K562 (cell line): ENCODE measurements around the gene KAT6B. TPM values are rescaled to one million over a fixed set of nuclear protein-coding genes. Genes with fewer than 3 reads are reported as not detected.

Experiments used
- ATAC-seq: fragments of 200-7000 bp; cut with Tn5 transposase; 3 replicates; pipeline ENCODE4 v1.9.1; 2020; ENCODE audit warnings: moderate library complexity
- BruUV-seq: library from RNA; stranded (reverse); fragments of 400-500 nt; replicated peaks from 2 replicates; lab custom pipeline; 2021; lab: Mats Ljungman, UMichigan
- CTCF ChIA-PET: fragments of 300-600 bp; formaldehyde crosslinking; extraction: SDS; loops from one replicate; lab custom pipeline; 2021; ENCODE audit warnings: low intra/inter-chr PET ratio; lab: Yijun Ruan, JAX
- POLR2A ChIA-PET: fragments of 300-600, 350-650 bp; sonication (Branson Sonifier 250); formaldehyde crosslinking; extraction: SDS; loops from one replicate; lab custom pipeline; 2021; ENCODE audit warnings: antibody characterized with exemption, inconsistent platforms; lab: Yijun Ruan, JAX
- DNase-seq, 4 experiments: peaks; one replicate each; pipeline versions ENCODE4 v3.0.0 to v3.0.0-alpha.2; 2011 to 2018; ENCODE audit warnings: low spot score in 3 of 4, mixed read lengths in 3 of 4; ENCODE audit errors: extremely low read depth in 1 of 4
- FAIRE-seq: peaks from 2 replicates; lab custom pipeline; 2011; peaks lifted over from hg19 to GRCh38; lab: Jason Lieb, UNC
- H2AFZ ChIP-seq: 2 replicates; pipeline ENCODE4 v1.6.0; 2011; ENCODE audit warnings: low read depth, low read length, control low read depth, inconsistent platforms
- H3K27ac ChIP-seq: fragments of 200-600 bp; 3 replicates; pipeline ENCODE4 v1.8.0; 2011; ENCODE audit warnings: low read depth, mild to moderate bottlenecking, control low read depth, inconsistent platforms, low read length, moderate library complexity, mixed read lengths; ENCODE audit errors: extremely low read depth
- H3K27me3 ChIP-seq, 2 experiments: fragments of 300-600 bp in 1 of 2; 2 replicates in 1 of 2; 3 replicates in 1 of 2; pipeline versions ENCODE4 v1.6.0 to v1.8.0; 2011; ENCODE audit warnings: inconsistent platforms in 2 of 2, low read length in 2 of 2, mild to moderate bottlenecking in 1 of 2, mixed read lengths in 1 of 2, moderate library complexity in 1 of 2; ENCODE audit not compliant: control insufficient read depth in 2 of 2, insufficient read depth in 2 of 2
- H3K36me3 ChIP-seq: fragments of 300-600 bp; 3 replicates; pipeline ENCODE4 v1.8.0; 2011; ENCODE audit warnings: mild to moderate bottlenecking, low read length, inconsistent platforms; ENCODE audit not compliant: control insufficient read depth, insufficient read depth
- H3K4me1 ChIP-seq, 2 experiments: fragments of 200-600 bp in 1 of 2; replicated peaks in 1 of 2; 2 replicates in 1 of 2; 3 replicates in 1 of 2; pipeline versions ENCODE4 v1.5.1 to v1.8.0; 2011; ENCODE audit warnings: inconsistent platforms in 2 of 2, low read length in 2 of 2, mild to moderate bottlenecking in 1 of 2, mixed read lengths in 1 of 2, moderate library complexity in 1 of 2; ENCODE audit not compliant: control insufficient read depth in 2 of 2, insufficient read depth in 2 of 2
- H3K4me2 ChIP-seq: 2 replicates; pipeline ENCODE4 v1.6.1; 2011; ENCODE audit warnings: low read length, control low read depth, inconsistent platforms, mixed read lengths; ENCODE audit not compliant: insufficient read depth
- H3K4me3 ChIP-seq: fragments of 200-600 bp; sonication (generic), shearing (Covaris generic); 2 replicates; pipeline ENCODE4 v1.5.1; 2016; ENCODE audit warnings: control low read depth, inconsistent platforms
- H3K79me2 ChIP-seq: fragments of 200-600 bp; 3 replicates; pipeline ENCODE4 v1.8.0; 2011; ENCODE audit warnings: low read length, inconsistent platforms; ENCODE audit not compliant: control insufficient read depth, insufficient read depth
- H3K9ac ChIP-seq, 2 experiments: 2 replicates each; pipeline versions ENCODE4 v1.6.0 to v1.6.1; 2011; ENCODE audit warnings: low read depth in 2 of 2, low read length in 2 of 2, control low read depth in 1 of 2, inconsistent platforms in 1 of 2, mild to moderate bottlenecking in 1 of 2, mixed read lengths in 1 of 2; ENCODE audit not compliant: insufficient read depth in 1 of 2
- H3K9me1 ChIP-seq: one replicate; pipeline ENCODE4 v1.6.0; 2011; ENCODE audit warnings: inconsistent platforms, mild to moderate bottlenecking, low read length, moderate library complexity; ENCODE audit not compliant: control insufficient read depth, insufficient read depth
- H3K9me3 ChIP-seq: replicated peaks from 2 replicates; pipeline ENCODE4 v1.5.1; 2011; ENCODE audit warnings: low read depth, low read length, inconsistent platforms; ENCODE audit not compliant: control insufficient read depth, insufficient read depth
- H4K20me1 ChIP-seq: replicated peaks from 2 replicates; pipeline ENCODE4 v1.6.1; 2011; ENCODE audit warnings: low read length, inconsistent platforms, mixed read lengths; ENCODE audit not compliant: control insufficient read depth, insufficient read depth
- BRD4 ChIP-seq: fragments of 200-600 bp; sonication (generic); IDR thresholded peaks from 2 replicates; pipeline ENCODE4 v1.6.1; 2017; ENCODE audit warnings: inconsistent platforms
- EP400 ChIP-seq: fragments of 450-650 bp; IDR thresholded peaks from 2 replicates; pipeline ENCODE4 v1.6.1; 2017; ENCODE audit warnings: antibody characterized with exemption, mild to moderate bottlenecking, moderate library complexity
- KHSRP ChIP-seq: fragments of 450-650 bp; IDR thresholded peaks from 2 replicates; pipeline ENCODE4 v1.6.1; 2017
- PURB ChIP-seq: sonication (generic); formaldehyde crosslinking; IDR thresholded peaks from 2 replicates; pipeline ENCODE4 v1.9.0; 2021; ENCODE audit warnings: low read depth, mild to moderate bottlenecking, missing genetic modification reagents
- SP2 ChIP-seq: IDR thresholded peaks from 2 replicates; pipeline ENCODE4 v1.6.1; 2011; ENCODE audit warnings: mild to moderate bottlenecking, low read depth, low read length, moderate library complexity; ENCODE audit not compliant: poor library complexity, severe bottlenecking; ENCODE audit errors: extremely low read depth
- SPI1 ChIP-seq: IDR thresholded peaks from 2 replicates; pipeline ENCODE4 v1.6.1; 2011; ENCODE audit warnings: low read depth, low read length, control low read depth, borderline replicate concordance
- TBP ChIP-seq: optimal IDR thresholded peaks from 2 replicates; pipeline ENCODE3; 2011; ENCODE audit warnings: low read depth, low read length, improper control_type of control experiment
- ZNF143 ChIP-seq: sonication (generic); formaldehyde crosslinking; IDR thresholded peaks from 2 replicates; pipeline ENCODE4 v1.9.0; 2022; ENCODE audit warnings: mild to moderate bottlenecking, missing genetic modification reagents
- WGBS: fragments of 100-300 bp; shearing (Covaris generic); methylation state at CpG from one replicate; pipeline ENCODE4 v1.1.6; 2016; ENCODE audit warnings: low coverage, mixed read lengths; ENCODE audit not compliant: insufficient coverage; ENCODE audit errors: missing lambda C conversion rate; 5-methylcytosine and 5-hydroxymethylcytosine counted together
- in situ Hi-C: fragments of 300-500 bp; cut with MboI; formaldehyde crosslinking; loops from 4 replicates; pipeline ENCODE4 v1.15.0; 2018; ENCODE audit warnings: inconsistent platforms, mixed read lengths
- intact Hi-C: fragments of 100-400 bp; cut with micrococcal nuclease; formaldehyde crosslinking; loops from 2 replicates; pipeline ENCODE4 v1.14.2; 2022
- polyA plus RNA-seq, 8 experiments: library from polyadenylated mRNA; depleted of rRNA in 4 of 8; stranded (reverse) in 5 of 8; unstranded in 3 of 8; fragments of >200 nt; fragmentation: Nextera tagmentation in 2 of 8; fragmentation: Illumina TruSeq in 1 of 8; extraction: Ambion mirVana in 2 of 8; extraction: Trizol in 1 of 8; gene quantifications; 2 replicates each; pipeline versions ENCODE4 v1.2.1 to v1.2.3, GENCODE V29; 2011 to 2014; ENCODE audit warnings: inconsistent platforms in 1 of 8, missing spikeins in 1 of 8
- total RNA-seq, 7 experiments: library from RNA; depleted of rRNA in 6 of 7; stranded (reverse); fragments of >200 nt in 6 of 7; fragmentation: Illumina TruSeq in 2 of 7; extraction: Trizol in 2 of 7; gene quantifications; 2 replicates each; pipeline versions ENCODE4 v1.2.1 to v1.2.3, GENCODE V29; 2011 to 2021; ENCODE audit warnings: low replicate concordance in 1 of 7
- TF ChIP-seq, protein P1 (sequence below): sonication (generic); formaldehyde crosslinking; IDR thresholded peaks from 2 replicates; pipeline ENCODE4 v1.8.0; 2023; ENCODE audit warnings: missing genetic modification reagents, mild to moderate bottlenecking, borderline replicate concordance

The KAT6B gene
- total and polyA plus RNA-seq, 9 of the 15 experiments (the other 6 are each of a cell fraction or from before 2014, with no cell fraction given), result 1.4 to 9.2 (median 6.8) TPM

DNA sequence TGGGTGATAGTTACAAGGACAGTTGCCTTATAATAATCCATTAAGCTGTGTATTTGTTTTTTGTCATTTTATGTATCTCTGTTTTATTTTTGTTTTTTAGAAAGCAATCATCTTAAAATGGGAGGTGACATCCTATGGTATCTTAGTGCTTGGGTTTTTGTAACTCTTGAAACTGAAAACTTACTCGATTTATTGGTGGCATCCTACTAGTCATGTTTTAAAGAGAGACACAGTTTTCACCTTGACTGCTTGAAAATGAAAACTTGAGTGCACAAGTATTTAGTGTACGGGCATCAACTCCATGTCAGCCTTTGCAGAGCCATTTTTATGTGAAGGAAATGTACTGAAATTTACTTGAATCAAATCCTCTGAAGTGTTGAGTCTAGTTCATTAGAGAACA, 181.2 kb downstream of the KAT6B start:
- in situ Hi-C loops, result no loop called here
- no TSS peak for BruUV-seq
- H3K27ac ChIP-seq, result no peak overlapping the region
- H3K9ac ChIP-seq, result no peak overlapping the region
- H3K36me3 ChIP-seq, result no peaks in the 10 kb centered on the region
- no peak overlapping the region for H3K4me2 ChIP-seq
- no peaks in the 10 kb centered on the region for H3K4me1 ChIP-seq
- ATAC-seq, result no peak
- FAIRE-seq, result no peak
- TF ChIP-seq KHSRP, result no peak
- no peak for TF ChIP-seq TBP
- TF ChIP-seq SP2, result no peak
- no peak for TF ChIP-seq EP400
- no peak for TF ChIP-seq SPI1
- POLR2A ChIA-PET, result interaction anchor here (0.7 kb wide), 1 partner anchor 12 kb away, joined by 6 read pairs; no protein-coding TSS in a partner anchor
- H4K20me1 ChIP-seq, result no peaks in the 10 kb centered on the region
- no peaks in the 10 kb centered on the region for H3K9me1 ChIP-seq
- no peak for DNase-seq
- no peaks in the 10 kb centered on the region; a peak in 1 of 5 replicates for H3K27me3 ChIP-seq
- no peak overlapping the region for H3K4me3 ChIP-seq
- CTCF ChIA-PET, result no interaction called here
- intact Hi-C loops, result no loop called here
- no peaks in the 10 kb centered on the region for H3K9me3 ChIP-seq
- 4% methylated on average over 2 of the region's 2 CpGs for WGBS
- H2AFZ ChIP-seq, result no peak overlapping the region
- H3K79me2 ChIP-seq, result no peaks in the 10 kb centered on the region

- in situ Hi-C loops, result no loop called here
- 22% methylated on average over 1 of the region's 1 CpG for WGBS
- no peak for FAIRE-seq
- TF ChIP-seq, protein P1, sequence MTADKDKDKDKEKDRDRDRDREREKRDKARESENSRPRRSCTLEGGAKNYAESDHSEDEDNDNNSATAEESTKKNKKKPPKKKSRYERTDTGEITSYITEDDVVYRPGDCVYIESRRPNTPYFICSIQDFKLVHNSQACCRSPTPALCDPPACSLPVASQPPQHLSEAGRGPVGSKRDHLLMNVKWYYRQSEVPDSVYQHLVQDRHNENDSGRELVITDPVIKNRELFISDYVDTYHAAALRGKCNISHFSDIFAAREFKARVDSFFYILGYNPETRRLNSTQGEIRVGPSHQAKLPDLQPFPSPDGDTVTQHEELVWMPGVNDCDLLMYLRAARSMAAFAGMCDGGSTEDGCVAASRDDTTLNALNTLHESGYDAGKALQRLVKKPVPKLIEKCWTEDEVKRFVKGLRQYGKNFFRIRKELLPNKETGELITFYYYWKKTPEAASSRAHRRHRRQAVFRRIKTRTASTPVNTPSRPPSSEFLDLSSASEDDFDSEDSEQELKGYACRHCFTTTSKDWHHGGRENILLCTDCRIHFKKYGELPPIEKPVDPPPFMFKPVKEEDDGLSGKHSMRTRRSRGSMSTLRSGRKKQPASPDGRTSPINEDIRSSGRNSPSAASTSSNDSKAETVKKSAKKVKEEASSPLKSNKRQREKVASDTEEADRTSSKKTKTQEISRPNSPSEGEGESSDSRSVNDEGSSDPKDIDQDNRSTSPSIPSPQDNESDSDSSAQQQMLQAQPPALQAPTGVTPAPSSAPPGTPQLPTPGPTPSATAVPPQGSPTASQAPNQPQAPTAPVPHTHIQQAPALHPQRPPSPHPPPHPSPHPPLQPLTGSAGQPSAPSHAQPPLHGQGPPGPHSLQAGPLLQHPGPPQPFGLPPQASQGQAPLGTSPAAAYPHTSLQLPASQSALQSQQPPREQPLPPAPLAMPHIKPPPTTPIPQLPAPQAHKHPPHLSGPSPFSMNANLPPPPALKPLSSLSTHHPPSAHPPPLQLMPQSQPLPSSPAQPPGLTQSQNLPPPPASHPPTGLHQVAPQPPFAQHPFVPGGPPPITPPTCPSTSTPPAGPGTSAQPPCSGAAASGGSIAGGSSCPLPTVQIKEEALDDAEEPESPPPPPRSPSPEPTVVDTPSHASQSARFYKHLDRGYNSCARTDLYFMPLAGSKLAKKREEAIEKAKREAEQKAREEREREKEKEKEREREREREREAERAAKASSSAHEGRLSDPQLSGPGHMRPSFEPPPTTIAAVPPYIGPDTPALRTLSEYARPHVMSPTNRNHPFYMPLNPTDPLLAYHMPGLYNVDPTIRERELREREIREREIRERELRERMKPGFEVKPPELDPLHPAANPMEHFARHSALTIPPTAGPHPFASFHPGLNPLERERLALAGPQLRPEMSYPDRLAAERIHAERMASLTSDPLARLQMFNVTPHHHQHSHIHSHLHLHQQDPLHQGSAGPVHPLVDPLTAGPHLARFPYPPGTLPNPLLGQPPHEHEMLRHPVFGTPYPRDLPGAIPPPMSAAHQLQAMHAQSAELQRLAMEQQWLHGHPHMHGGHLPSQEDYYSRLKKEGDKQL, result no peak
- TF ChIP-seq TBP (no peak), PURB (CRISPR knock-in tag) (no peak), BRD4 (no peak), ZNF143 (CRISPR knock-in tag) (no peak)
These were observed 182.6 kb downstream of the KAT6B start for GRCh38 chr10:75008952-75009351.

More at GRCh38 chr10:75008952-75009351, 182.6 kb downstream of the KAT6B start:
- Histone ChIP-seq H3K36me3 (no peaks in the 10 kb centered on the region), H3K4me2 (no peak overlapping the region), H3K27ac (no peak overlapping the region), H3K9ac (no peak overlapping the region), H3K4me1 (no peaks in the 10 kb centered on the region), H3K9me1 (no peaks in the 10 kb centered on the region), H3K27me3 (no peaks in the 10 kb centered on the region; a peak in 1 of 5 replicates), H3K4me3 (no peak overlapping the region), H3K9me3 (no peaks in the 10 kb centered on the region), H4K20me1 (no peaks in the 10 kb centered on the region), H3K79me2 (no peaks in the 10 kb centered on the region), H2AFZ (no peak overlapping the region)
- intact Hi-C loops, result no loop called here
- ChIA-PET CTCF (no interaction called here), POLR2A (interaction anchor here (0.6 to 1.1 kb wide), 2 partner anchors 11 to 228 kb away, joined by 3 read pairs; no protein-coding TSS in a partner anchor)
- BruUV-seq, result no TSS peak
- ATAC-seq (no peak), DNase-seq (no peak)
